ENCODE results near the gene FBL.

Gene FBL

DNA sequence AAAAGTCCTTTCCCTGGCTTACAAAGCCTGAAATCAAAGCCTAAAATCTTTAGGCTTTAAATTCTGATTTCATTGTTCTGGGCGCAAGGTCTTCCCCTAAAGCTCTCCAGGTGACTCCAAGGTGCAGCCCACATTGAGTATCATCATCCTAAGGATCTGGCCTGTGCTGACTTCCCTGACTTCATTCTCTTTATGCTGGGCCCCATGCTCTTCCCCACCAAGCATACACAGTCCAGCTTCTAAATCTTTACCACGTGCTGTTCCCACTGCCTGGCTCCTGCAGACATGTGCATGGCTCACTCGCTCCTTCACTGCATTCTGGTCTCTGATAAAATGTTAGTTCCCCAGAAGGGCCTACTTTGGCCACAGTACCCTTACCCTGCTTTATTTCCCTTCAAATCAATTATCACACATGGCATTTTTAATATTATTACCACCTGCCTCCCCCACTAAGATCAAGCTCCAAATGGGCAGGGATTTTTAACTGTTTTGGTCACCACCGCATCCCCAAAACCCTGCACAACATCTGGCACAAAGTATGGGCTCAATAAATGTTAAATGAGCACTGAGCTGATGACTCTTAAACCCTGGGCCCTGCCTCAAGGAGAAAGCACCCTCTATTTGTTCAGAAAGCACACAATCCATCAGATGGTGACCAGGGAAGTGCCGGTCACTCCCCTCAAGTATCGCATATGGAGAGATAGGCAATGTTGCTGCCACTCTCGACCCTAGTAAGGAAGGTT lies 3.3 kb downstream of the FBL start:
- no peak for DNase-seq (ENCODE audit: low spot score)

DNA sequence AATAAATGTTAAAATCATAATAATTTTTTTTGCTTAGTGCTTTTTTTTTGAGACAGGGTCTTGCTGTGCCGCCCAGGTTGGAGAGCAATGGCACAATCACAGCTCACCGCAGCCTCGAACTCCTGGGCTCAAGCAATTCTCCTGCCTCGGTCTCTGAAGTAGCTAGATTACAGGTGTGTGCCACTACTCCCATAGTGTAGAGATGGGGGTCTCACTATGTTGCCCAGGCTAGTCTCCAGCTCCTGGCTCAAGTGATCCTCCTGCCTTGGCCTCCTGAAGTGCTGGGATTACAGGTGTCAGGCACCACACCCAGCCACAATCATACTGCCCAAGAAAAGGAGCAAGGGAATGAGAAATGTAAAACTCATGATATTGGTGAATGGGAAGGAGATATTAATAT lies 5.1 kb downstream of the FBL start:
- no peak for DNase-seq (ENCODE audit: low spot score)

DNA sequence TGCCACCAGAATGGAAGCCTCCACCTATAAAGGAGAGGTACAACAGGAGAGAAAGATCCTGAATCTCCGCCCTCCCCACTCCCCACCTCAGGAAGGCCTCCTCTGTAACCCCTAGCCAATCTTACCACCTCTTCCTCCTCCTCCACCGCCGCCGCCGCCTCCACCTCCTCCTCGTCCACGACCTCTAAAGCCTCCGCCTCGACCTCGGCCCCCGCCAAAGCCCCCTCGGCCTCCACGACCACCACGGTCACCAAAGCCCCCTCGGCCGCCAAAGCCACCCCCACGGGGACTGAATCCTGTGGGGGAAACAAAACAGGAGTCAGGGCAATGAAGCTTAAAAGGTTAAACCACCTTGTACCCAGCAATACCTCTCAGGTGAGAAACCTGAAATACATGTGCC lies 5.7 kb downstream of the FBL start:
- DNase-seq (ENCODE audit: low spot score): no peak

DNA sequence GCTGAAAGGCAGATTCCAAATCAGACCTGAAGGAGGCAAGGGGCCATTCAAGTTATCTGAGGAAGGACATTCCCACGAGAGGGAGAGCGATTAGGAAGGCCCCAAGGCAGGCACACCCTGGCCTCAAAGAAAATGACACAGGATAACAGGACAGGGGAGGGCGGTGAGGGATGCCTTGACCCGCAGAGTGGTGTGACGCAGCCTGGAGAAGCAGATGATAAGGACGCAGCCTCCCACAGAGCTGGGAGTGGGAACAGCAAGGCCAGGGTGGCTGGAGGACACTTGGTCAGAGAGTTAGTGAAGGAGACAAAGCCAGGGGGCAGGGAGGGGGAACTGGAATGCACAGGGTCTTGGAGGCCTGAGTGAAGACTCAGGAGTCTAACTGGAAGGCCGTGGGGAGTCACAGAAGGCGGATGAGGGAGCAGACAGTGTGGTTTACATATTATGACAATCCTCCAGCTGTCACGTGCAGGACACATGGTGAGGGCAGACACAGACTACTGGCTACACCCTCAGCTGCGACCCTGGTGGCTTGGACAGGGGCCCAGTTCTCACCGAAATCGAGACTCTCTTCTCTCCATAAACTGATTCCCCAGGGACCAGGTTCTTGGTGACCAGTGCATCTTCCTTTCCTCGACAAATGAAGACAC lies 6.4 kb downstream of the FBL start:
- DNase-seq (ENCODE audit: low spot score): no peak

DNA sequence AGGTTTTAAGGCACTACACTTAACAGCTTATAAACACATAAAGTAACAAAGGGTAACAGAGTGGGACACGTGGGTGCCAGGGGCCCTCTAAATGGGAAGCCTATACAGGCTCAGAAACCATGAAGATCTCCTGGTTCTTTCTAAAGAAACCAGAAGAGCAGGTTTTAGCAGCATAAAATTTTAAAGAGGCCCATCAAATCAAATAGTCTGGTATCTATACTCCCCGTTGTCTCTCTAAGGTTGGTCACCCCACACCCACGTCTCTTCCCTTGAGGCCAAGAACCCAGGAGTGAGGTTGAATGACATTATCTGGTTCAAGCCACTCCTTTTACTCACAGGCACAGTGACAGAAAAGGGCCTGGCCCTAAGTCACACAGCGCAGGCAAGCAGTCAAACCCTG lies 7.6 kb downstream of the FBL start:
- no peak for DNase-seq (ENCODE audit: low spot score)

DNA sequence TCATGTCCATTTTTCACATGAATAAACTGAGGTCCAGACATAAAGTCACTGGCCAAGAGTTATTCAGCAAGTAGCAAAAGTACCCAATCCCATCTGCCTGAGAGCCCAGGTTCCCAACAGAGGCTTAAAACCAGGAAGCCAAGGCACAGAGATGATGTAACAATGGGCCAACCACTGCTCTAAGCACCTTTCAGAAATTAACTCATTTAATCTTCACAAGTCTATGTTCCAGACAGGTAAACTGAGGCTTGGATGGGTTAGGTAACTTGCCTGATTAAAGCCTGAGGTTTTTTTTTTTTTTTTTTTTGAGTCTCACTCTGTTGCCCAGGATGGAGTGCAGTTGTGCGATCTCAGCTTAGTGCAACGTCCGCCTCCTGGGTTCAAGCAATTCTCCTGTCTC lies 8.2 kb downstream of the FBL start:
- DNase-seq (ENCODE audit: low spot score): no peak

DNA sequence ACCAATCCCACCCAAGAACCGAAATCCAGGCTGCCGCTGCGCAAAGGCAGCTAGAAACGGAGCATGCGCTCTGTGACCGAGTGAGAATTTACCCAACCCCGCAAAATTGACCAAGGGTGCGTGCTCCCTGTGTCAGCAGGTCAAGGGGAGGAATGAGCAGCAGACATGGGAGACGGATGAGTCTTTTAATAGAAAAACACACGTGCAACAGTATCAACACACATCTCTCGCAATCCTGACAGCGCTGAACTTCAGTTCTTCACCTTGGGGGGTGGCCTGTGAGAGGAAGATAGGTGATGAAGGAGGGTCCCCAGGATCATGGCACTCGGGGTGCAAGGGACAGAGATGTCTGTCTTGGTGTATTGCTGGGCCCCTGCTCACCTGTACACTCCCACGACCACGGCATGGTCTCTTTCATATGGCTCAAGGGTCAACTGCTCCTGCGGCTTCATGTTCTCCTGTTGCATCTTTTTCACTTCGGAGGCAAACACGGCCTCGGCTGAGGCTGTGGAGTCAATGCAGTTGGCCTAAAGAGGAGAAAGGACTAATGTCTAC lies 11.8 kb downstream of the FBL start:
- no peak for DNase-seq (ENCODE audit: low spot score)

DNA sequence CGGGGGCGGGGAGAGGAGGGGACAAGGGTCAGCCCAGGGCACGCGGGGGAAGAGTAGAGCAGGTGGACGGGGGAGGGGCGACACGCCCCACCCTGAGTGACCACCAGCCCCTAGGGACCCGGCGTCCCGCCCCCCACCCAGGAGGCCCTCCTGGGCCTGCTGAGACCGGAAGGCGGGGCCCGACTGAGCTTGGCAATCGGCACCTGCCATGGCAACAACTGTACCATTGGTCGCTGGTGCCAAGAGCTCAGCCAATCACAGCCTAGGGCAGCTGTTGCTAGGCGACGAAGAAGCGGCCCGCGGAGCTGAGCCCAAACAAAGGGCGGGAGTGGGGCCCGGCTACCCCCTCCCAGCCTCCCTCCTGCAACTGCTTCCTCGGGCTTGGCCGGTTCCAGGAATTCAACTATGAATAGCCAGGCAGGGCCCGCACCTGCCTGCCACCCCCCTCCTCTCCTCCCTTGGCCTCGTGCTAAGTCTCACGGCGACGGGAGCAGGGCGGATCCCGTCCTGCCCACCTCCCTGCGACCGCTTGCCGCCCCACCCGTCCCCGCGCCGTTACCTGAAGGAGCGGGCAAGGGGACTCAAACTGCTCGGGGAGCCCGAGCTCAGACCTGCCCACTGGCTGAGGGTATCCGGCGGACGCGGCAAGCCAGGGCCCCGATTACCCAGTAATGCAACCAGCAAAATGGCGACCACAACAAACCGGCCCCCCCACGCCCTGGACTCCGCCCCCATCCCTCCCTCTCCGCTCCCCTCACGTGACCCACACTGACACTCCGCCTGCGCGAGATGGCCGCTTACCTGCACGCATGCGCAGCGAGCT lies 12.5 kb downstream of the FBL start, which contains the start of gene DYRK1B:
TSS of gene DYRK1B (minus strand) at position 699 of the 823 bp plus-strand sequence. CDS start 2,295 bp downstream, outside the sequence.
- DNase-seq (ENCODE audit: low spot score): peak; percentile 97

DNA sequence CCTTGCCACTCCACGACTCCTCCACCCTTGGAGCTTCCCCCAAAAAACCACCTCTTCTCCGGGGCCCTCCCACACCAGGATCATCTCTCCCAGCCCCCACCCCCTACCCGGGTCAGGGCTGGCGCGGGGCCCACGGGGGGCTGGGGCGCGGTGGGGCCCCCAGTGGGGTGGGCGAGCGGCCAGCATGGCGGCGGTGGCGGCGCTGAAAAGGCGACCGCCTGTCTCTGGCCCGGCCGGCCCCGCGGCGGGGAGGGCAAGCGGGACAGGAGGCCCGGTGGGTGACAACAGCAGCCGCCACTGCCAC lies 13.1 kb downstream of the FBL start:
- DNase-seq (ENCODE audit: low spot score): no peak

DNA sequence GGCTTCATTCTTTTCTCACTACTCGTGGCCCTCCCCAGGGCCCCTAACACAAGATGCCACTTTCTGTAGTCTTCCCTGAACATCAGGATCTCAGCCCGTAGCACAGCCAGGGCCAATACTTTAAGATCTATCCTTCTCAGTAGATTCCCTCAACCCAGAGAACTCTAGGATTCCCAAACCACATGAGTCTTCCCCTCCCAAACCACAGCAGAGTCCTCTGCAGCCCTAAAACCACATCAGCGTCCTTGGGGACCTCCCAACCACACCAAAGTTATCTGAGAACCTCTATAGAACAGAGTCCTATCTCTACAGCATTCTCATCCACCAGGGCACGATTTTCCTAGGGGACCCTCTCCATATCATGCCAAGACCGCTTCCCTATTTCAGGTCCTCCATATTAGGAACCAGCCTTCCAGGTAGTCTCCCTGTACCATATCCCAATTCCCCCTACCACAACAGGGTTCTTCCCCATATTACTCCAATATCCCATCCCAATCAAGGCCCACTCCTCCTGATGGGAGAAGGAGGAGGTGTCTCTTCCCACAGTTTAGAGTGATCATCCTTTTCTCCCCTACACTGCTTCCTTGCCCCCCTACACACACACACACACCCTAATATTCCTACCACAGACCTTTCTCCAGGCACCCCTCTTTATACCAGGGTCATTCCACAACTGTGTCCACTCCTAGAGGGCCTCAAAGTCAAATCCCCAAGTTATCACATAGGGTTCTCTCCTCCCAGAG lies 13.7 kb downstream of the FBL start:
- no peak for DNase-seq (ENCODE audit: low spot score)

DNA sequence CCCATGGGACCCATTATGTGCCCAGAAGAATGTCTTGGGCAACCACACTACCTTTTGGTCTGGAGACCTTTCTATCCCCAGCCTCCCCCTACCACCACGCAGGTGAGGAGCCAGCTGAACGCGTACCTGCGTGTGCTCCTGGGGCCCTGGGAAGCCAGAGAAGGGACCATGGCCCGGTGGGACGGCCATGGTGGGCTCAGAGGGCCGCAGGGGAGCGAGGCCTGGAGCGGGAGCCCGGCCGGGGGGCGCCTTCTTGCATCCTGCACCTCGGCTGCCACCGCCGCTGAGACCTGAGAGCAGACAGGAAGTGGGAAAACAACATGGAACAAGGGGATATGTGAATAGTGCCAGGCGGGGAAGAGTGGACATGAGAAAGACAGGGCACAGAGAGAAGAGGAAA lies 14.5 kb downstream of the FBL start:
- DNase-seq (ENCODE audit: low spot score): no peak

DNA sequence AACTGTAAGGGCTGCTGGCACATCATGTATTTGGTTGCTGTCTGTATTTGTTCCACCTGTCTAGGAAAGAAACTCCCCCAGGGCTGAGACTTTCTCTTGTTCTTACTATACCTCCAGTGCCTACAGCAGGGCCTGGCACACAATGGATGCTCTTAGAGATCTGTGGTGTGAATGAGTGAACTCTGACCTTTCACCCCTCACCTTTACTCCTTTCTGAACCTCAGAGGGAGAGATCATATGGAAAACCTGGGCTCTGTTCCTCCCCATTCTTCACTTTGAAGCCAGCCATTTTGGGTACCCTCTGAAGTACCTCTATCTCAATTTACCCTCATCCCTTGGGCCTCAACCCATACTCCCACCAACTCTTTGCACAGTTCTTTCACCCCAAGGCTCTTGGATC lies 15.3 kb downstream of the FBL start:
- no peak for DNase-seq (ENCODE audit: low spot score)

DNA sequence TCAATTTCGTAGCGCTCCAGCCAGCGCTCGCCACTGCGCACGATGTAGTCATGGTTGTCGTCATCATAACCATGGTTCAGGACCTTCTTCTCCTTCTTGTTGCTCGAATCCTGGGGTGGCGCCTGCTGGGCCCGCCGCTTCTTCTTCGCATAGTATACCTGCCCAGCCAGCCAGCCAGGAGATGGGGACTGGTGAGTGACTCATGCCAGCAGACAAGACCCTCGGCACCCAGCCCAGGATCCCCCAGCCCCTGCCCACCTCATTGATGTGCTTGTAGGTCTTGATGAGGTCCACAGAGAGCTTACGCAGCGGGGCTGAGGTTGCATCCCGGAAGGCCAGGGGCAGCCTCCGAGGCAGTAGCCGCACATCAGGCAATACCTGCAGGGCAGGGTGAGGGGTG lies 15.8 kb downstream of the FBL start:
- no peak for DNase-seq (ENCODE audit: low spot score)

DNA sequence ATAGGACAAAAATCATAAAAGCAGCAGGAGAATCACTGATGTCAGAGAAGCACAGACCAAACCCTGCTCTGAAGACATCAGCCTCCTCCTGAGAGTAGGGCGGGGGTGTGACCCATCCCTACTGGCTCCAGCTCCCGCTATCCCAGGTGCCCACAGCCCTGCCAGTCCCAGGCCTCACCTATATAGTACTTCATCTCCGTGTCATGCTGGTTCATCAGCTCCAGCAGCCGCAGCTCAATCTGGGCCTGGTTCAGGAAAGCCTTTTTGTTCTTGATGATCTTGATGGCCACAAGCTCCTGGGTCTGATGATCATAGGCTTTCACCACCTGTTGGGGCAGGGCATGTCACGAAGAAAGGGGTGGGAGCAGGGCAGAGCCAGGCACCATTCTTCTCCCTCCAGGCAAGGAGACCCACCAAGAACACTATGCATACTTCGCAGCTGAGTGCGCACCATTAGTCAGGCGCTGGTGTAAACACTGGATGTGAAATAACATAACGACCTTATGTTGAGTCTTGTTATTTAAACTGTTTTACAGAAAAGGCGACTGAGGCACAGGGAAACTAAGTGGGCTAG lies 16.4 kb downstream of the FBL start:
- no peak for DNase-seq (ENCODE audit: low spot score)

DNA sequence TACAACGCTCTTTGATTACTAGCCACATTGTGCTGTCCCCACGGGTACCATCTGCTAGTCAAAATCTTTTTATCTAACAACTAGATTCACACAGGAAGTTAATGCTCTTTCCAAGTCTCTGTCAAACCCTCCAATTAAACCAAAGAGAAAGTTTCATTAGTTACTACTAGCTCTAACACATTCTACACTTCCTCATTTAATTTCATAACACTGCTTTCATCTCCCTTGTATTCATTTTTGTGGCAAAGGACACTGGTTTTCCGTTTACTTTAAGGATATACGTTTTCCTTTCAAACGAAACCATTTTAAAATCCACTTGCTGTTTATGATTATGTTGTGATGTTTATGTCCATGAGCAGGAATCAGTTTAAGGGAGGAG lies 17.5 kb downstream of the FBL start:
- no peak for DNase-seq (ENCODE audit: low spot score)

DNA sequence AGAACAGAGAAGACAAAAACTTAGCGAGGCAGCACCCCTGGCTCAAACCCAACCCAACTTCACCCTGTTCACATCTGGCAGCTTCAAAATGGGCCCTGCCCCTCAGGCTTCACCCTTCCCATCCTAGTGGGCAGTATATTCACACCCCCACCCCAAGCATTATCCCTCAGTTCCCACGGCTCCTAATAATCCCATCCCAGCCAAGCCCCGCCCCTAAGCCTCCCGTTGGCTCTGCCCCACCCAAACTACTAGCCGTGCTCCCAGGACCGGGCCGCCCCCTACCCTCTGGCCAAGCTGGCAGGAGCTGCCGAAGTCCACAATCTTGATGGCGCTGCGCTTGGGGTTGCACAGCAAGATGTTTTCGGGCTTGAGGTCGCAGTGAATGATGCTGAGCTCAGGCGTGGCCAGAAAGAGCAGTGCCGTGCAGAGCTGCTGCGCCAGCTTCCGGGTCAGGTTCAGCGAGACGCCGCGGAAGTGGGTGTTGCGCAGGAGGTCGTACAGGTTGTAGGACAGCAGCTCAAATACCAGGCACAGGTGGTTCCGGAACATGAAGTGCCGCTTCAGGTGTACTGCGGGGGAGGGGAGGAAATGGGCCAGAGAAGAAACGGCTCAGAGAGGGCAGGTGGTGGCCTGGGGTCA lies 18.0 kb downstream of the FBL start:
- DNase-seq (ENCODE audit: low spot score): no peak

DNA sequence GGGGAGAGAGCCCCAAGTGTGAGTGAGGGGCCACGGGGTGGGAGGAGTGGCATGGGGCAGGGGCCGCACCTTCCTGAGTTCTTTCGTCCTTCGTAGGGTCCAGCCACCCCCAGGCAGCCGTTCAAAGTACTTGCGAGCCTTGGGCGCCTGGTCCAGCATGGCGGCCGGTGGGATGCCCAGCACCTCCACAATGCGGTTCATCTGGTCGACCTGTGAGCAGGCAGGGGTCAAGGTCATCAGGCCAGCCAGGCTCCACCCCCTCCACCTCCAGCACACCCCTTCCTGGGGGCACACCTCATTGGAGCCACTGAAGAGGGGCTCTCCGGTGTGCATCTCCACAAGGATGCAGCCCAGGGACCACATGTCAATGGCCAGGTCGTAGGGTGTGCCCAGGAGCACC lies 19.0 kb downstream of the FBL start:
- no peak for DNase-seq (ENCODE audit: low spot score)

DNA sequence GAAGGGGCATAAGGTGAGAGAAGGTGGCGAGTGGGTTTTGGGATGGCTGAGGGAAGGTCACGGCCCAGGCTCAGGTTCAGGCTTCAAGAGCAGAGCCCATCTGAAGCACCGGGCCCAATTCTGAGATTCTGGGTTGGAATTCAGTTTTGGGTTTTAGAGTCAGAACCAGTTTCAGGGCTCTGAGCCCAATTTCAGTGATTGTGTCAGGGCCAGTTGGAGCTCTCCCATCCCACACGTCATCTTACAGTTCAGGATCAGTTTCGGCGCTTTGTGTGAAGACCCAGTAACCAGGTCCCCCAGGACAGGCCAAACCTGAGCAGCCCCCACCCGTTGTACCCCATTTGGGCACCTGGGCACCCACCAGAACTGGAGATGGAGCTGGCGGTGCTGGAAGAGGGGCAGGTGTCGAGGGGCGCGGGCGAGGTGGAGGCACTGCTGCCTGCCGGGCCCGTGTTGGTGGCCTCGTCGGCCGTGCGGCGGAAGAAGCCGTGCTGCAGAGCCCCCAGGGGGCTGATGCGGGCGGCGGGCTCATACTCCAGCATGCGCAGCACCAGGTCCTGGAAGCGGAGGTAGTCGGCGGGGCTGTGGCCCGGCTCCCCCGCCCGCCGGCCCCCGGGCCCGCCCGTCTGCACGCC lies 19.8 kb downstream of the FBL start:
- no peak for DNase-seq (ENCODE audit: low spot score)

DNA sequence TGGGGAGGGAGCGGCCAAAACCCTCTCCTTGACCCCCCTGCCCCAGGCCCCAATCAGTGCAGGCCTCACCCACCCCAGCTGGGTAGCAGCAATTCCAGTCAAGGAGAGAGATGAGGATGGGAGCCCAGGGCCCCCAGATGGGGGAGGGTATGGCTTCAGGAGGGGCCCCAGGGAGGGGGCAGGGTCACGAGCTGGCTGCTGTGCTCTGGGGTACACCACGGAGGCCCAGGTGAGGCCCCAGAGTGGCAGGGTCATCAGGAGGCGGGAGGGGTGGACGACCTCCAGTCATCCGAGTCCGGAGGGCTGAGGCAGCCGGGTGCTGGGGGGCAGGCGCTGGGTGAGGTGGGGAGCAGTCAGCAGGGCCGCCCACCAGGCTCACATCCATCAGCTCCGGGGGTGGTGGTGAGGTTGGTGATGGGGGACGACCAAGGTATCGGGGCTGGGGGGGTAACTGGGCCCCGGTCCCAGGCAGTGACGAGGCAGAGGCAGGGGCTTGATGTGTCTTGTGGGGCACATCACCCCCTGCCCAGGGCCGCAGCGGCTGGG lies 20.6 kb downstream of the FBL start:
- DNase-seq (ENCODE audit: low spot score): no peak

DNA sequence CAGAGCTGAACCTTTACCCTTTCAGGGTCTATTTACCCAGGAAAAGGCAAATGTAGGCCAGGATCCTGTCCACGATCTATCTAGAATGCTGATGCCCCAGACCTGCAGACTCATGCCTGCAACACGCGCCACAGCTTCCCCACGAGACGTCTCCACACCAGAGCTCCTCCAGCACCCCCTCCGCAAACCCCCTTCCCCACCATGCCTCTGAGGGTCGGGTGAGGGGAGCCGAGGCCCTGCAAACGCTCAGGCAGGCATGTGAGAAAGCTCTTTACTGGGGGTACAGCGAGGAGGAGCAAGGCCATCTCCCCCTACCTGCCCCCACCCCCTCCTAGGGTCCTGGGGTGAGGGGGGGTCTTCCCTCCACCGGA lies 21.1 kb downstream of the FBL start:
- no peak for DNase-seq (ENCODE audit: low spot score)

All from kidney tubule cell (primary cell).